COLO668 (cell line): ENCODE data around the gene PRSS27.

Source experiments
- DNase-seq: peaks from one replicate; lab custom pipeline; 2025; ENCODE audit not compliant: unreplicated experiment; lab: John Stamatoyannopoulos, UW

PRSS27 gene

DNA sequence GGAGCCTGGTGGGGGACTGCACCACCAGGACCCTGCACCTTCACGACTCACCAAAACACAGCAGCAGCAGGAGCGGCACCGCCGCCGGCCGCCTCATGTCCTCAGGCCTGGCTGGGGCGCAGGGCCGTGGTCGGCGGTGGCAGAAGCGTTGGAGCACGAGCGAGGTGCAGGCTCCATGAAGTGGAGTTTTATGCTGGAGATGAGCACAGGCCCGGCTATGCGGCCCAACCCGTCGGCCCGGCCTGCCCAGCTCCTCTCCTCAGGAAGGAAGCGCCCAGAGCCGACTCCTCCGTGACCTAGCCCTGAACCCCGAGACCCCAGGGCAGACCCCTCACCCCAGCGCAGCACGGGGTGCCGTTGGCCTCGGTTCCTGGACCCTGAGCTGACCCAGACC is at the start of gene PRSS27:
PRSS27 (minus strand) TSS at position 161 of the 394 bp plus-strand sequence; CDS start at position 97, 64 bp downstream.
- no peak for DNase-seq

DNA sequence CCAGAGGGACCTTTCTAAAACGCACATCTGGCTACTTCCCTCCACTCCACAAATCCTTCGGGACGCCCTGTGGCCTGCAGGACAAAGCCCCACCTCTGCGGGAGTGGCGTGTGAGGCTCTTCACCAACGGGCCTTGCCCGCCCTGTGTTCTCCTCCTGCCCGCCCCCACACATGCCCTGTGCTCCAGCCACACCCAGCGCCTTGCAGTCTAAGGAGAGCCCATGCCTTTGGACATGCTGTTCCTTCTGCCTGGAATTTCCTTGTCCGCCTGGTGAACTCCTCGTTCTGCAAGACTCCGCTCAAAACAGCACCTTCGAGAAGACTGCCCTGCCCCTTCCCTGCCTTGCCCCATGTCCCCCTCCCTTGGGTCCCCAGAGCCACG is 49.6 kb upstream of the PRSS27 start:
- DNase-seq, result no peak

DNA sequence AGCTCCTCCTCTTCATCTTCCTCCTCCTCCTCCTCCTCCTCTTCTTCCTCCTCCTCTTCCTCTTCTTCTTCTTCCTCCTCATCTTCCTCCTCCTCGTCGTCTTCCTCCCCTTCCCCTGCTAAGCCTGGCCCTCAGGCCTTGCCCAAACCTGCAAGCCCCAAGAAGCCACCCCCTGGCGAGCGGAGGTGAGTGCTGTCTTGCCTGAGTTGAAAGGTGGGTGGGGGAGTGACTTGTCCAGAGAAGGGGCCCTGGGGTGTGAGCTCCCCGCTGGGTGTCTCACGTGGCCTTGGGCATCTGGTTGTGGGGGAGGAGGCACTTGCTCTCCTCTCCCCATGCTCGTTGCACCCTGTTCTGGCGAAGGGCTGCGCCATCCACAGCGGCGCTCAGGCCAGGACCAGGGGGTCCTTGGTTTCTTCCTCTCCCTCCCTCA is 49.1 kb upstream of the PRSS27 start:
- no peak for DNase-seq

DNA sequence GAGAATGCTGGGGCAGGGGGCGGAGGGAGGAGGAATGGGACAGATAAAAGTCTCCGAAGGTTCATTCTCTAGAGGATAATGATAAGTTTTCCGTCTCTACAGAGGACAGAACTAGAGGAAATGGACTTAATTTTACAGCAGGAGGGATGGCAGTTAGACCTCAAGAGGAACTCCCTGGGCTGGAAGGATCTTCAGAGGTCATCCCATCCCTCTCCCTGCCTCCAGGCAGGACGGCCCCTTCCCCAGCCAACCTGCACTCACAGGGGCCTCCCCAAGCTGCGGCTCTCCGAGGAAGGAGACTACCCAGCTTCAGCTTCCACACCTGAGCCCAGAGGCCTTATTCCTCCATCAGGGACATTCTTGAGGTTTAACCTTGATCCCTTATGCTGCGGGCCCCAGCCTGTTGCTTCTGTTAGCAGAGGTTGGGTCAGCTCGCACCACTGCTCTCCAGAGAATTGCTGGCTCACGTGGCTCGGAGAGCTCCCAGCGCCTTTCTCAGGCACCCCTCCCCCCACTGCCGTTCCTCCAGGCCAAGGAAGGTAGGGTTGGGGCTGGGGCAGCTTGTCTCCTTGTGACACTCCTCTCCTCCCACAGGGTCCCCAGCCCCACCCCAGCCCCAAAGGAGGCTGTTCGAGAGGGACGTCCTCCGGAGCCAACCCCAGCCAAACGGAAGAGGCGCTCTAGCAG is 48.5 kb upstream of the PRSS27 start:
- DNase-seq, result no peak

DNA sequence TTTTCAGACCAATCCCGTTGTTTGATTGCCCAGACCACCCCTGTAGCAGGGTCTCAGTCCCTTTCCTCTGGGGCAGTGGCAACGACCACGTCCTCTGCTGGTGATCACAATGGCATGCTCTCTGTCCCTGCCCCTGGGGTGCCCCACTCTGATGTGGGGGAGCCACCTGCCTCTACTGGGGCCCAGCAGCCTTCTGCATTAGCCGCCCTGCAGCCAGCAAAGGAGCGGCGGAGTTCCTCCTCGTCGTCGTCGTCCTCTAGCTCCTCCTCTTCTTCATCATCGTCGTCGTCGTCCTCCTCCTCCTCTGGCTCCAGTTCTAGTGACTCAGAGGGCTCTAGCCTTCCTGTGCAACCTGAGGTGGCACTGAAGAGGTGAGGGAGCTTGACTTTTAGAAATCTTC is 47.9 kb upstream of the PRSS27 start:
- DNase-seq, result no peak

DNA sequence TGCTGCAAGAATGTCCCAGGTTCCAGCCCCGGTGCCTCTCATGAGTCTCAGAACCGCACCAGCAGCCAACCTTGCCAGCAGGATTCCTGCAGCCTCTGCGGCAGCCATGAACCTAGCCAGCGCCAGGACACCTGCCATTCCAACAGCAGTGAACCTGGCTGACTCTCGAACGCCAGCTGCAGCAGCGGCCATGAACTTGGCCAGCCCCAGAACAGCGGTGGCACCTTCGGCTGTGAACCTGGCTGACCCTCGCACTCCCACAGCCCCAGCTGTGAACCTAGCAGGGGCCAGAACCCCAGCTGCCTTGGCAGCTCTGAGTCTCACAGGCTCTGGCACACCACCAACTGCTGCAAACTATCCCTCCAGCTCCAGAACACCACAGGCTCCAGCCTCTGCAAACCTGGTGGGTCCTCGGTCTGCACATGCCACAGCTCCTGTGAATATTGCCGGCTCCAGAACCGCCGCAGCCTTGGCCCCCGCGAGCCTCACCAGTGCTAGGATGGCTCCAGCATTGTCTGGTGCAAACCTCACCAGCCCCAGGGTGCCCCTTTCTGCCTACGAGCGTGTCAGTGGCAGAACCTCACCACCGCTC is 47.2 kb upstream of the PRSS27 start:
- no peak for DNase-seq

DNA sequence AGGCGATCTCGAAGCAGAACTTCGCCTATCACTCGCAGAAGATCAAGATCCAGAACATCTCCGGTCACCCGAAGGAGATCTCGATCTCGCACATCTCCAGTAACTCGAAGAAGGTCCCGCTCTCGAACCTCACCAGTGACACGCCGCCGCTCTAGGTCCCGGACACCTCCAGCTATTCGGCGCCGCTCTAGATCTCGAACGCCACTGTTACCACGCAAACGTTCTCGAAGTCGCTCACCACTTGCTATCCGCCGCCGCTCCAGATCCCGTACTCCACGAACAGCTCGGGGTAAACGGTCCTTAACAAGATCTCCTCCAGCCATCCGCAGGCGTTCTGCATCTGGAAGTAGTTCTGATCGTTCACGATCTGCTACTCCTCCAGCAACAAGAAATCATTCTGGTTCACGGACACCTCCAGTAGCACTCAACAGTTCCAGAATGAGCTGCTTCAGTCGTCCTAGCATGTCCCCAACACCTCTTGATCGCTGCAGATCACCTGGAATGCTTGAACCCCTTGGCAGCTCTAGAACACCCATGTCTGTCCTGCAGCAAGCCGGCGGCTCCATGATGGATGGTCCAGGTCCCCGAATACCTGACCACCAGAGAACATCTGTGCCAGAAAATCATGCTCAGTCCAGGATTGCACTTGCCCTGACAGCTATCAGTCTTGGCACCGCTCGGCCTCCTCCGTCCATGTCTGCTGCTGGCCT is 46.6 kb upstream of the PRSS27 start:
- no peak for DNase-seq

DNA sequence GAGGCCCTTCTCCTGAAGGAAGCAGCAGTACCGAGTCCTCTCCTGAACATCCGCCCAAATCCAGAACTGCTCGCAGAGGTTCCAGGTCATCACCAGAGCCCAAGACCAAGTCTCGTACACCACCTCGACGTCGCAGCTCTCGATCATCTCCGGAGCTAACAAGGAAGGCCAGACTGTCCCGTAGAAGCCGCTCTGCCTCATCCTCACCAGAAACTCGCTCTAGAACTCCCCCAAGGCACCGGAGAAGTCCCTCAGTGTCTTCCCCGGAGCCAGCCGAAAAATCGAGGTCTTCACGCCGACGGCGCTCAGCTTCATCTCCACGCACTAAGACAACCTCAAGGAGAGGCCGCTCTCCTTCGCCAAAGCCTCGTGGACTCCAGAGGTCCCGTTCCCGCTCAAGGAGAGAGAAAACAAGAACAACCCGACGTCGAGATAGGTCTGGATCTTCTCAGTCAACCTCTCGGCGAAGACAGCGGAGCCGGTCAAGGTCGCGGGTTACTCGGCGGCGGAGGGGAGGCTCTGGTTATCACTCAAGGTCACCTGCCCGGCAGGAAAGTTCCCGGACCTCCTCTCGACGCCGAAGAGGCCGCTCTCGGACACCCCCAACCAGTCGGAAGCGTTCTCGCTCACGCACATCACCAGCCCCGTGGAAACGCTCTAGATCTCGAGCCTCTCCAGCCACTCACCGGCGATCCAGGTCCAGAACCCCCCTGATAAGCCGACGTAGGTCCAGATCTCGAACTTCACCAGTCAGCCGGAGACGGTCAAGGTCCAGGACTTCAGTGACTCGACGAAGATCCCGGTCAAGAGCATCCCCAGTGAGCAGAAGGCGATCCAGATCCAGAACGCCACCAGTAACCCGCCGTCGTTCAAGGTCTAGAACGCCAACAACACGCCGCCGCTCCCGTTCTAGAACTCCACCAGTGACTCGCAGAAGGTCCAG is 45.7 kb upstream of the PRSS27 start:
- no peak for DNase-seq

DNA sequence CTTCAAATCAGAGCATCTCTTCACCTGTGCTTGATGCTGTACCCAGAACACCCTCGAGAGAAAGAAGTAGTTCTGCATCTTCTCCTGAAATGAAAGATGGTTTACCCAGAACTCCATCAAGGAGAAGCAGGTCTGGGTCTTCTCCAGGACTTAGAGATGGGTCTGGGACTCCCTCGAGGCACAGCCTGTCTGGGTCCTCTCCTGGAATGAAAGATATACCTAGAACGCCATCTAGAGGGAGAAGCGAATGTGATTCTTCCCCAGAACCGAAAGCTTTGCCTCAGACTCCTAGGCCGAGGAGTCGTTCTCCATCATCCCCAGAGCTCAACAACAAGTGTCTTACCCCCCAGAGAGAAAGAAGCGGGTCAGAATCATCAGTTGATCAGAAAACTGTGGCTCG is 44.7 kb upstream of the PRSS27 start:
- no peak for DNase-seq

DNA sequence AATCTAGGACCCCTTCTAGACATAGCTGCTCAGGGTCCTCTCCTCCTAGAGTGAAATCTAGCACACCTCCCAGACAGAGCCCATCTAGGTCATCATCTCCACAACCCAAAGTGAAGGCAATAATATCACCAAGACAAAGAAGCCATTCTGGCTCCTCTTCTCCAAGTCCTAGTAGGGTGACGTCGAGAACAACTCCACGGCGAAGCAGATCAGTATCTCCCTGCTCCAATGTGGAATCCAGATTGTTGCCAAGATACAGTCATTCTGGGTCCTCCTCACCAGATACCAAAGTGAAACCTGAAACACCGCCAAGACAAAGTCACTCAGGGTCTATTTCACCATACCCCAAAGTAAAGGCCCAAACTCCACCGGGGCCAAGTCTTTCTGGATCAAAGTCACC is 43.1 kb upstream of the PRSS27 start:
- no peak for DNase-seq

DNA sequence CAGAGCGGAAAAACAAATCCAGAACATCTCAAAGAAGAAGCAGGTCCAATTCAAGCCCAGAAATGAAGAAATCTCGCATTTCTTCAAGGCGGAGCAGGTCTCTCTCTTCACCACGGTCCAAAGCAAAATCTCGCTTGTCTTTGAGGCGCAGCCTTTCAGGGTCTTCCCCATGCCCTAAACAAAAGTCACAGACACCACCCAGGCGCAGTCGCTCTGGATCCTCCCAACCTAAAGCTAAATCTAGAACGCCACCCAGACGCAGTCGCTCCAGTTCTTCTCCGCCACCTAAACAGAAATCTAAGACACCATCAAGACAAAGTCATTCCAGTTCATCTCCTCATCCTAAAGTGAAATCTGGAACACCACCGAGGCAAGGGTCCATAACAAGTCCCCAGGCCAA is 42.7 kb upstream of the PRSS27 start:
- no peak for DNase-seq

DNA sequence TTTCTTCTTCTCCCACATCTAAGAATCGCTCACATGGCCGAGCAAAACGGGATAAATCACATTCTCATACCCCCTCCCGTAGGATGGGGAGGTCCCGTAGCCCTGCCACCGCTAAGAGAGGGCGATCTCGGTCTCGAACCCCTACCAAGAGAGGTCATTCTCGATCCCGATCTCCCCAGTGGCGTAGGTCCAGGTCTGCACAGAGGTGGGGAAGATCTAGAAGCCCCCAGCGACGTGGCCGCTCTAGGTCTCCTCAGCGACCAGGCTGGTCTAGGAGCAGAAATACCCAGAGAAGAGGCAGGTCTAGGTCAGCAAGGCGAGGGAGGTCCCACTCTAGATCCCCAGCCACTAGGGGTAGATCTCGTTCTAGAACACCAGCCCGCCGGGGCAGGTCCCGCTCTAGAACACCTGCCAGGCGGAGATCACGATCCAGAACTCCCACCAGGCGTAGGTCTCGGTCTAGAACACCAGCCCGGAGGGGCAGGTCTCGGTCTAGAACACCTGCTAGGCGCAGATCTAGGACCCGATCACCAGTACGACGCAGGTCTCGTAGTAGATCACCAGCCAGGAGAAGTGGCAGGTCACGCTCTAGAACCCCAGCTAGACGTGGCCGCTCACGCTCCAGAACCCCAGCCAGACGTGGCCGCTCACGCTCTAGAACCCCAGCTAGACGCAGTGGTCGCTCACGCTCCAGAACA is 42.0 kb upstream of the PRSS27 start:
- DNase-seq, result no peak

DNA sequence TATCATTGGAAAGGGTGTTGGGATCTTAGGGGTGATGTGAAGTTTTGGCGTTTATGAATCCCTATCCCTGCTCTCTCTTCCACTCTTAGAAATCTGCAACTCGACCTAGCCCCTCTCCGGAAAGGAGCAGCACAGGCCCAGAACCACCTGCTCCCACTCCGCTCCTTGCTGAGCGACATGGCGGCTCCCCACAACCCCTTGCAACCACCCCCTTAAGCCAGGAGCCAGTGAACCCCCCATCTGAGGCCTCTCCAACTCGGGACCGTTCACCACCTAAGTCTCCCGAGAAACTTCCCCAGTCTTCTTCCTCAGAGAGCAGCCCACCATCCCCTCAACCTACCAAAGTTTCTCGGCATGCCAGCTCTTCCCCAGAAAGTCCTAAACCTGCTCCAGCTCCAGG is 41.4 kb upstream of the PRSS27 start:
- no peak for DNase-seq

DNA sequence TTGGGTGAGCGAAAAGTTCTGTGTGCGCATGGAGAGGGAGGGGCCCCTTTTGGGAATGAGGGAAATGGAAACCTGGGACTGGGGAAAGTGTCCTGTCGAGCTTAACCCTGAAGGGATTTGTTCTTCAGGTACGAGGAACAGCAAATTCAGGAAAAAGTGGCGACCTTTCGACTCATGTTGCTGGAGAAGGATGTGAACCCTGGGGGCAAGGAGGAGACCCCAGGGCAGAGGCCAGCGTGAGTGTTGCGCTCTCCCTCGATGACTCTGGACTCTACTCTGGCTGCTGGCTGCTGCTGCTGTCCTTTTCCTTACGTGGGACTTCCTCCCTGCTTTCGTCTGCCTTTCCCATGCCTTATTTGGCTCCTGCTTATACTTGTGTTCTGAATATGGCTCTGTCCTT is 37.3 kb upstream of the PRSS27 start:
- no peak for DNase-seq

DNA sequence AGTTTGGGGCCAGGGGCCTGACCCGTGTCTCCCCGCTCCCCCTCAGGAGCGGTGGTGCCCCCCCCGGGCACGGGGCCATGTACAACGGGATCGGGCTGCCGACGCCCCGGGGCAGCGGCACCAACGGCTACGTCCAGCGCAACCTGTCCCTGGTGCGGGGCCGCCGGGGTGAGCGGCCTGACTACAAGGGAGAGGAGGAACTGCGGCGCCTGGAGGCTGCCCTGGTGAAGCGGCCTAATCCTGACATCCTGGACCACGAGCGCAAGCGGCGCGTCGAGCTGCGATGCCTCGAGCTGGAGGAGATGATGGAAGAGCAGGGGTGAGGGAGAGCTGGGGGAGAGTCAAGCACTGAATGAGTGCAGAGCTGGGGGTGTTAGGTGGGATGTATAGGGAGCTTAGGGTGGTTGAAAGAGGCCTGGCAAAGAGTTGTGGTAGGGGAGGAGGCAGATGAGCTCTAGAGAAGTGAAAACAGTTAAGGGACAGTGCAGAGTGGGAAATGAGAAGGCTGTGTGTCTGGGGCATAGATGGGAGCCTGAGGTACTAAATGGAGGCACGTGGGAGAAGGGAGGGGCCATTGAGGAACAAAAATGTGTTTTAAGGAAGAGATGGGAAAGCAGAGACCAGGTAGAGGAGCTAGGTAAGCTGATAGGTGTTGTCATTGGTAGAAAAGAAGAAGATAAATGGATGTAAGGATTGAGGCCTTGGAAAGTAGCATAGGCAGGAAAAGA is 36.4 kb upstream of the PRSS27 start:
- no peak for DNase-seq

DNA sequence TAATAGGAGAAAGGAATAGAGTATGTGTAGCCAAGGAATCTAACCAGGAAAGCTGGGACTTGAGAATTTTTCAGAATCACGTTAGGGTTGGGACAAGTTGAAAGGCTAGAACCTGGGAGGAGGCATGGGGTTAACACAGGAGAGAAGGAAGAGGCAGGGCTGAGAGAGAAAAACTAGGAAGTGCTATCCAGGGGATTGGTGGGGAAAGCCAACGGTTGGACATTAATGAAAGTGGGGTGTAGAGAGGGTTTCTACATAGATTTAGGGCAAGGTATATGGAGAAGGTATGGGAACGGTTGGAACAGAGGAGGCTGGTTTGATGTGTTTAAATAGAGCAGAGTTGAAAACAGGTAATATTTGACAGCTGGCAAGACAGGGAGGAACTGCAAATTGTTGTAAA is 35.1 kb upstream of the PRSS27 start:
- DNase-seq, result no peak

DNA sequence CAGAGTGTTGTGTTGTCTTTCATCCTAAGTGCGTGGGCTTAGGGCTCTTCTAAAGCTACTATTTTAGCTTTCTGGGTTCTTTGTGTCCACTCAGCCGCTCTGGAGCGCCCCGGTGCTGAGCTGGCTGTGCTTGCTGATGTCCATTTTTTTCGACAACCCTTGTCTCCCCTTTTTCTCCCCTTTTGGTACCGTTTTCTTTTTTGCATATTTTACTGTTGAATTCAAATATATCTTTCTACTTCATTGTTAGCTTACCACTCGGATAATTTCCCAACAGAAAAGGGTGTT is 33.7 kb upstream of the PRSS27 start:
- peak; percentile 12 for DNase-seq

DNA sequence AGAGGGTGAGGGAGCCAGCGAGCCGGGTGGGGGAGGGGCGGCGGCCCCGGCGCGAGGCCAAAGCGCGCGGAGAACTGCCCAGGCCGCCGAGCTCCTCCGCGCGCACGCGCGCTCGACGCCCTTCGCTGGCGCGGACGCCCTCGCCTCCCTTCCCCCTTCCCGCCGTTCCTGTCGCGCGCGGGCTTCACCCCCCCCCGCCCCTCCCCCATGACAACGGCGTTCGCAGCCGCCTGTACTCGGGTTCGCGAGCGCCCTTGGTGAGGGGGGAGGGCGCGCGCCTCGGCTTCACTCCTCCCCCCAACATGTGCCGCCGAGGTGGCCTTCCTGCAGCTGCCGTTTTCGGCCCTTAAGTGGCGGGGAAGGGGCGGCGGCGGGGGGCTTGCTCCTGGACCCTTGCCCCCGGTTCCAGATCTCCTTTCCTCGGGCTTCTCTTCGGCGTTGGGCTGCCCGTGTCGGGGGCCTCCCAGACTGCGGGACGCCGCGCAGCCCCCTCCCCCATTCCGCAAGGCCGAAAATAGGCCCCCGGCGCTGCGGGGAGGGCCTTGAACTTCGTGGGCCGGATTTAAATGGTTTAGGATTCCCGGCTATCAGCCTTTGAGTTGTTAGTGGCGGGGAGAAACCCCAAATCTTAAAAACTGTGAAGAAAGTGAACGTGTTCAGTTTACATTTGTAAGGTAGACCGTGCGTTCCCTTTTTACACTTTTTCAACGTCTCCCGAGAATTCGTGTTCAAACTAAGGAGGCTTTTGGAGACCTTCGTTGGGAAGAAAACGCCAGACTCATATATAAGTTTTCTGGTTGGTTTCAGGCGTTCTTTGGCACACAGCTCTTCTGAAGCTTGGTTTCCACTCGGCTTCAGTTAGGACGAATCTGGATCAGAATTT is 33.1 kb upstream of the PRSS27 start:
- peak; percentile 93 for DNase-seq
